Uterus (tissue), 4 donors: ENCODE measurements around the gene ATXN2. TPM values are rescaled to one million over a fixed set of nuclear protein-coding genes. Genes with fewer than 3 reads are reported as not detected.
"Not testable (repeated sequence)": the region's sequence is repeated elsewhere in the genome, so short reads cannot be mapped to it uniquely, and the experiment has no call there.

Experiments
- DNase-seq, 2 donors: peaks; one replicate each; pipeline ENCODE4 v3.0.0-alpha.2; 2019 to 2020
- H3K27ac ChIP-seq, 2 donors: fragments of 200-600 bp; sonication (generic); 1 replicate in 1 of 2; 2 replicates in 1 of 2; pipeline ENCODE4 v1.5.1; 2016 to 2018
- H3K27me3 ChIP-seq, 2 donors: fragments of 200-600 bp; sonication (generic); one replicate each; pipeline ENCODE4 v1.5.1; 2018 to 2019; ENCODE audit warnings: control low read depth in 1 of 2
- H3K36me3 ChIP-seq, 2 donors: fragments of 200-600 bp; sonication (generic); one replicate each; pipeline ENCODE4 v1.5.1; 2019; ENCODE audit warnings: control low read depth in 1 of 2
- H3K4me1 ChIP-seq, 2 donors: fragments of 200-600 bp; sonication (generic); one replicate each; pipeline ENCODE4 v1.5.1; 2018 to 2019; ENCODE audit warnings: control low read depth in 1 of 2
- H3K4me3 ChIP-seq, 2 donors: fragments of 200-600 bp; sonication (generic); 1 replicate in 1 of 2; 2 replicates in 1 of 2; pipeline ENCODE4 v1.5.1; 2018 to 2019; ENCODE audit warnings: mild to moderate bottlenecking in 1 of 2
- H3K9me3 ChIP-seq, 2 donors: fragments of 200-600 bp; sonication (generic); one replicate each; pipeline ENCODE4 v1.5.1; 2019; ENCODE audit warnings: control low read depth in 1 of 2
- POLR2A ChIP-seq, 2 donors: fragments of 450-650 bp; IDR thresholded peaks; one replicate each; pipeline ENCODE4 v1.6.1; 2016; ENCODE audit warnings: antibody characterized with exemption in 2 of 2, mild to moderate bottlenecking in 1 of 2, moderate library complexity in 1 of 2
- intact Hi-C: fragments of 100-400 bp; cut with DNase I; formaldehyde crosslinking; loops from one replicate; pipeline ENCODE4 v1.15.1; 2023; ENCODE audit warnings: low total_unique reads
- total RNA-seq, 4 donors: library from RNA; depleted of rRNA in 3 of 4; stranded (reverse); fragments of >200 nt in 3 of 4; gene quantifications; one replicate each; pipeline versions ENCODE4 v1.1.0 to v1.2.4, GENCODE V29; 2014 to 2023
- TF ChIP-seq, protein P1 (sequence below), 4 experiments: fragments of 200-600 bp in 2 of 4; fragments of 450-650 bp in 2 of 4; sonication (generic) in 2 of 4; IDR thresholded peaks; one replicate each; pipeline ENCODE4 v1.5.1; 2016 to 2019; ENCODE audit warnings: antibody characterized with exemption in 4 of 4, mild to moderate bottlenecking in 2 of 4, moderate library complexity in 1 of 4
- donor health status: DM: yes; HTN: yes; CAD: no.

Gene ATXN2
- total RNA-seq, 4 donors from 2014 or later = 37.1 to 112 (median 66.0) TPM

DNA sequence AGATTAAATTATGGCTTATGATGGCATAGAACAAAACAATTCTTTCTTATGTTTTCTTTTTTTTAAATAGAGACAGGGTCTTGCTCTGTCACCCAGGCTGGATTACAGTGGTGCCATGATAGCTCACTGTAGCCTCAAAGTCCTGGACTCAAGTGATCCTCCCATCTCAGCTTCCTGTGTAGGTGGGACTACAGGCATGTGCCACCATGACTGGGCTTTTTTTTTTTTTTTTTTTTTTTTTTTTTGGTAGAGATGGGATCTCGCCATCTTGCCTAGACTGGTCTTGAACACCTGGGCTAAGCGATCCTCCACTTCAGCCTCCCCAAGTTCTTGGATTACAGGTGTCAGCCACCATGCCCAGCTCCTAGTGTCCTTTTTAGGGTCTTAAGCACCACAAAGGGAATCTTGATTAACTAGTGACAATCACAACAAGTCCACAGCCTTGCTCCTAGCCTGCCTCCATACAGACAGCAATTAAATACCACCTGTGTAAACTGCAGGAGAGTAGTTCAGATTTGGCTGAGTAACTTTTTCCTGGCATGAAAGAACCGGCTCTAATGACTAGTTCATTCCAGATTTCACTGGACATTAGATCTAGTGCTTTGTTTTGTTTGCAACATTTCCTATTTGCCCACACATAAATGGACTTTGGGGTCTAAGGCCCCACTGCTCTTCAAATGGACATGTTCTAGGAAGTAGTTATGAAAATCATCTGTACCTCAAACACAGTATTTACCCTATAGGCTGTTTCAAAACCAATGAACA, 131.8 kb downstream of the ATXN2 start:
- Histone ChIP-seq H3K36me3 (no peaks in the 10 kb centered on the region), H3K4me1 (no peaks in the 10 kb centered on the region), H3K27me3 (no peaks in the 10 kb centered on the region), H3K4me3 (no peak overlapping the region), H3K9me3 (no peaks in the 10 kb centered on the region), H3K27ac (peak overlapping the region; percentile 28 to 54)
- no peak for TF ChIP-seq POLR2A (IDR thresholded peaks at IDR 0.05)
- TF ChIP-seq, protein P1, sequence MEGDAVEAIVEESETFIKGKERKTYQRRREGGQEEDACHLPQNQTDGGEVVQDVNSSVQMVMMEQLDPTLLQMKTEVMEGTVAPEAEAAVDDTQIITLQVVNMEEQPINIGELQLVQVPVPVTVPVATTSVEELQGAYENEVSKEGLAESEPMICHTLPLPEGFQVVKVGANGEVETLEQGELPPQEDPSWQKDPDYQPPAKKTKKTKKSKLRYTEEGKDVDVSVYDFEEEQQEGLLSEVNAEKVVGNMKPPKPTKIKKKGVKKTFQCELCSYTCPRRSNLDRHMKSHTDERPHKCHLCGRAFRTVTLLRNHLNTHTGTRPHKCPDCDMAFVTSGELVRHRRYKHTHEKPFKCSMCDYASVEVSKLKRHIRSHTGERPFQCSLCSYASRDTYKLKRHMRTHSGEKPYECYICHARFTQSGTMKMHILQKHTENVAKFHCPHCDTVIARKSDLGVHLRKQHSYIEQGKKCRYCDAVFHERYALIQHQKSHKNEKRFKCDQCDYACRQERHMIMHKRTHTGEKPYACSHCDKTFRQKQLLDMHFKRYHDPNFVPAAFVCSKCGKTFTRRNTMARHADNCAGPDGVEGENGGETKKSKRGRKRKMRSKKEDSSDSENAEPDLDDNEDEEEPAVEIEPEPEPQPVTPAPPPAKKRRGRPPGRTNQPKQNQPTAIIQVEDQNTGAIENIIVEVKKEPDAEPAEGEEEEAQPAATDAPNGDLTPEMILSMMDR (IDR thresholded peaks at IDR 0.05) = no peak
- DNase-seq = no peak
- intact Hi-C loops = no loop called here

DNA sequence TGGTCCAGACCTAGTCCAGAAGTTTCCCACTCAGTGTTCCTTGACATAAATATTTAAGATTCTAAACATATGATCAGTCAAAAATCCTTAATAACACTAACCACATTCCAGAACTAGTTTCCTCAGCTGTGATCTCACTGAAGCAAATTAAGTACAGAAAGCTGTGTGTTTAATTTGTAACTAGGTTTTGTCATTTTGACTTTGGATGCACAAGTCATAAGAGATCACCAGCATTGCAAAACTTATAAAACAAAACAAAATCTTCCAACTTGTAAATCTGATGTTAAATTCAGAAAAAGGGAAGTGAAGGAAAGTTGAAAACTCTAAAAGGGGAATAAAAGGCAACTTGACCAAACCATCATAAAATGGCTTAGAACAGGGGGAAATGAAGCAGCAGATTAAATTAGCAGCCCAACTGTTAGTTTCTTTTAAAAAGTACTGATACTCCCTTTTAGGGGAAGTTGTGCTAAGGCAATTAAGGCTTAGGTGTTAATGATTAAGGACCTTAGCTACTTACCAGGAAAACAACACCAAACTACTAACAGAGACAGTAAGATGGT, 136.8 kb downstream of the ATXN2 start:
- TF ChIP-seq POLR2A (IDR thresholded peaks at IDR 0.05) = no peak
- TF ChIP-seq, protein P1 (IDR thresholded peaks at IDR 0.05) = no peak
- Histone ChIP-seq H3K27me3 (no peaks in the 10 kb centered on the region), H3K4me3 (no peak overlapping the region), H3K27ac (no peak overlapping the region), H3K4me1 (no peaks in the 10 kb centered on the region), H3K9me3 (no peaks in the 10 kb centered on the region), H3K36me3 (peaks cover 0 to 2% of the 10 kb centered on the region in 2 donors)
- DNase-seq = no peak
- intact Hi-C loops = no loop called here

DNA sequence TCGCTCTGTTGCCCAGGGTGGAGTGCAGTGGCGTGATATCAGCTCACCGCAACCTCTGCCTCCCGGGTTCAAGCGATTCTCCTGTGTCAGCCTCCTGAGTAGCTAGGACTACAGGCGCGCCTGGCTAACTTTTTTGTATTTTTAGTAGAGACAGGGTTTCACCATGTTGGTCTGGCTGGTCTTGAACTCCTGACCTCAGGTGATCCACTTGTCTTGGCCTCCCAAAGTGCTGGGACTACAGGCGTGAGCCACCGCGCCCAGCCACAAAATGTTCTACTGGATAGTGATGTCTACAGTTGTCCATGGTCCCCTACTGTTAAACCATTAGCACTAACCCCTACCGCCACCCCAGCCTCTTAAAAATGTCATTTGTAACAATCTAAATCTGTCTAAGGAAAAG, 139.0 kb downstream of the ATXN2 start:
- H3K27me3 ChIP-seq, H3K36me3 ChIP-seq, H3K9me3 ChIP-seq, H3K4me3 ChIP-seq, DNase-seq, H3K27ac ChIP-seq, H3K4me1 ChIP-seq, intact Hi-C loops: not testable (repeated sequence)

DNA sequence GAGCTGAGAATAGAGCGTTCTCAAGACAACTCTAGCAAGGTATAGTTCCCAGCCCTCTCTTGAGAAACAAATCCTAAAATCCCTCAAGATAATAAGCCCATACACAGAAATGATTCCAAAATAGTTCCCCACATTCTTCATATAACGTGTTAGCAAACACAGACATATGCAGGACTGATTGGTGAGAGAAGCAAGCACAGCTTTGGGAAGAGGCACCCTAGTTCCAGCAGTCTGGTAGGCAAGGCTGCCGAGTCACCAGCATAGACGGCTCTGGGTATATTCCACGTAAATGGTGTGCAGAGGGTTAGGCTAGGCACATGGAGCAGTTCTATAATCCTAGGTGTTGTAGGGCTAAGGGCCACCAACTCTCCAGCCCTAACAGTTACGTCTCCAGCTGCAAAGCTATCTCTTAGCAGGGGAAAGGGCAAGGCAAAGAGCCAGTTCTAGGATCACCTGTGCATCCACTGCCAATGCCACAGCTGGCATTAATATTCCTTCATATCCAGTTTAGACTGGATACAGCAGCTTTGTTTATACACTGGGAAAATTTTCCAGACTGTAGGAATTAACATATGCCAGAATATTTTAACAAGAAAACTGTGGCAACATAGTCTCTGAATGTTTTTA, 140.5 kb downstream of the ATXN2 start:
- peaks cover 0 to 2% of the 10 kb centered on the region in 2 donors for H3K36me3 ChIP-seq
- no peak for DNase-seq
- H3K4me3 ChIP-seq = no peak overlapping the region
- TF ChIP-seq POLR2A (IDR thresholded peaks at IDR 0.05) = no peak
- TF ChIP-seq, protein P1 (IDR thresholded peaks at IDR 0.05) = no peak
- no peaks in the 10 kb centered on the region for H3K4me1 ChIP-seq
- H3K9me3 ChIP-seq = no peaks in the 10 kb centered on the region
- intact Hi-C loops = no loop called here
- H3K27me3 ChIP-seq = no peaks in the 10 kb centered on the region
- H3K27ac ChIP-seq = no peak overlapping the region

DNA sequence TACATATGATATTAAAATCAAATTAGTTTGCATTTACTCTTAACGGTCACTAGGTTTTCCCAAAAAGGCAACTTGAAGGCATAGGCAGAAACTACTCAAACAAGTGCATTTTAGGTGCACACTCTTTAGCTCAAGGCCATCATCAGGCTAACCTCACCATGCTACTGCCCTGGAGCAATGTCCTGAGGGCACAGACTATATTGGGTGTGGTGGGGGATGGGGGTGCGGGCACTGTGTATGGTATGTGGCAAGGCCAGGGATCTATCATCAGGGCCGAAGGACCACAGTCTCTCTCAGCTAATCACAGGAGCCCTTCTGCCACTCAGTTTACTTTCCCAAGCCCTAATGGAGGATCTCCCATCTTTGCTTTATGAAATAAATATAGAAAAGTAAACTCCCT, 141.5 kb downstream of the ATXN2 start:
- no peak for TF ChIP-seq POLR2A (IDR thresholded peaks at IDR 0.05)
- TF ChIP-seq, protein P1 (IDR thresholded peaks at IDR 0.05) = no peak
- no peak overlapping the region for H3K4me3 ChIP-seq
- no peaks in the 10 kb centered on the region for H3K27me3 ChIP-seq
- peaks cover 0 to 2% of the 10 kb centered on the region in 2 donors for H3K36me3 ChIP-seq
- H3K4me1 ChIP-seq = no peaks in the 10 kb centered on the region
- H3K27ac ChIP-seq = no peak overlapping the region
- intact Hi-C loops = no loop called here
- H3K9me3 ChIP-seq = no peaks in the 10 kb centered on the region
- no peak for DNase-seq
